Epithelial cell of esophagus (primary cell): Measurements from ENCODE around the gene CAMKV.

ENCODE experiments used
- DNase-seq: peaks from one replicate; pipeline ENCODE4 v3.0.0; 2010; ENCODE audit warnings: low read depth
- H3K4me3 ChIP-seq: 2 replicates; pipeline ENCODE4 v1.5.1; 2011; ENCODE audit warnings: mild to moderate bottlenecking, low read length, control low read depth
- CTCF ChIP-seq: IDR thresholded peaks from 2 replicates; pipeline ENCODE4 v1.5.1; 2011; ENCODE audit warnings: low read depth, mild to moderate bottlenecking, low read length, control low read depth, inconsistent platforms; ENCODE audit not compliant: insufficient read depth; ENCODE audit errors: missing control alignments

CAMKV gene

GRCh38 chr3:49901366-49902339, 31.9 kb upstream of the CAMKV start:
- H3K4me3 ChIP-seq: peak overlapping the region; percentile 28
- no peak for TF ChIP-seq CTCF
- peak; percentile 41 for DNase-seq

DNA sequence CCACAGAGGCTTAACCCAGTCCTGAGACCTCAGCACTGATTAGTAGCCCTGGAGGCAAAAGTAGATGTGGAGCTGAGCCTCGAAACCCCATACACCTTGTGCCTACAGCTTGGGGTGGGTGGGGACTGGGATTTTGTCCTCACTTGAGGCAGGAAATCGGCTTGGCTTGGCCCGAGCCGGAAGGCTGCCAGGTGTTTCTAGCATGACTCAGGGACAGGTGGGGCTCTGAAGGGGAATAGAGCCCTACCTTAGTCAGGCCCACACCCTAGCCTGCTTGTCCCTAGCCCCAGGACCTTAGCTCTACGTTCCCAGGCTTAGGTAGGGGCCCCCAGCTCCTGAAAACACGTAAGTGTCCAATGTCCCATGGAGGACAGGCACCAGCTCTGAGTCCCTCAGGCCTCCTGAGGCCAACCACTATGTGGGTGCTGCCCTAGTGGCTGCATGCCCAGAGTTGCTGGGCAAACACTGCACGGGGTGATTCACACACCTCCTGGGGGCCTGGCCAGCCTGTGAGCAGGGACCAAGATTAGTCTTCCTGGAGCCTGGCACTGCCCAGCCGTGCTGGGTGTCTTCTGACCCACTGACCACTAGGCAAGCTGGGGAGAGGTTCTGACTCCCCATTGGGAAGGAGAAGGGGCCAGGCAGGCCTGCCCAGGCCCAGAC, 30.9 kb upstream of the CAMKV start:
- DNase-seq: peak; percentile 98
- peak overlapping the region; percentile 11 for H3K4me3 ChIP-seq
- TF ChIP-seq CTCF: no peak

GRCh38 chr3:49899815-49900214, 30.1 kb upstream of the CAMKV start:
- DNase-seq: peak; percentile 25
- no peak overlapping the region for H3K4me3 ChIP-seq
- TF ChIP-seq CTCF: no peak

- TF ChIP-seq CTCF: no peak
- DNase-seq: no peak
- H3K4me3 ChIP-seq: no peak overlapping the region
These were observed 29.3 kb upstream of the CAMKV start for GRCh38 chr3:49898991-49899390.

DNA sequence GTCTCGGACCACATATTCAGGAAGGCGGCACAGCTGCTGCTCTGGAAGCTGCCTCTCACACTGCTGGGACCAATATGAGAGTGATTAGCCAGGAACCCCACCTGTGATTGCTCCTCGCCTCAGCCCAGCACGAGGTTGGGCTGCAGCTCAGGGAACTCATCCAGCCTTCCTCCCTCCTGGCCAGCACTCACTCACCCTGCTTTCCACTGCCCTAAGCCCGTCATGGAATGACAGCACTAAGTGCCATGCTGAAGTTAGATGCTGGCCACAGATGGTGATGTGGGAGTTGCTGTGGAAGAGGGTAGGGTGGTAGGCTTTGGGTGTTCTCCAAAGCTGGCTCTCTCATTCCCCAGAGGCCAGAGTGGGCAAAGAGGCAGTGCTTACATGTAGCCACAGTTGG, 26.6 kb upstream of the CAMKV start:
- no peak for DNase-seq
- no peak overlapping the region for H3K4me3 ChIP-seq
- no peak for TF ChIP-seq CTCF

DNA sequence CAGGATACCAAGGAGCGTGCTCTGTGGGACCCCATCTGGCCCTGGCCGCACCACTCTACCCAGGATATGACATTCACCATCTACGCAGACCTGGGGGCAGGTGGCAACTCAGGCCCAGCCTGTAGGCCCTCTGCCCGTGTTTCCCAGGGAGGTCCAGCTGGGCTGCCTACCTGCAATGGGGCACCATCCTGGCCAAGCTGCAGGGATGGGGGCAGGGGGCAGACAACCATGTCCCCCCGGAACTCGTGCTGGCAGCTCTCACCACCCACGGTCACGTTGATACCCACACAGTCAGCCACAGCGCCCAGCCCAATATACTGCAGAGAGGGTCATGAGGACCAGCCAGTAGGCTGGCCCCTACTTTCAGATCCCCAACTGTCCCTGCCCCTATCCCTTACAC, 26.1 kb upstream of the CAMKV start:
- no peak overlapping the region for H3K4me3 ChIP-seq
- DNase-seq: no peak
- TF ChIP-seq CTCF: no peak

DNA sequence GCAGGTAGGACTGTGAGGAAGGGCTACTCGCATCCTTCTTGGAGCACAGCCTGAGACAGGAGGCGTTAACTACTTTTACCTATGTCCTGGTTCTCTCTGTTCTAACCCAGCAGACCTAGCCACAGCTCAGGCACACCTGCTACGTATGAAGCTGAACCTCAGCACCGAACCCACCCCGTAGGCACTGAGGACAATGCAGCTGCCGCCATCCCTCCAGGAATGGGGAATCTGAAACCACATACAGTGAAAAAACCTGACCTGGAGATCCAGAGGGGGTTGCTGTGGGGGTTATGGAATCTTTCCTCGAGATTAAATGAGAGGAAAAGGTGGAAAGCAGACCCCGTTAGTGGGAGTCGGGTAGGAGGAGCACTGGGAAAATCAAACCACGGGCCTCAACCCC, 19.6 kb upstream of the CAMKV start:
- no peak for DNase-seq
- no peak overlapping the region for H3K4me3 ChIP-seq
- no peak for TF ChIP-seq CTCF
